ENCODE data around the gene C14orf39. TPM values are rescaled to one million over a fixed set of nuclear protein-coding genes. Genes with fewer than 3 reads are reported as not detected.
A peak's percentile ranks its signal among the peaks of the same experiment; 100 is the strongest.

C14orf39 gene, protein sequence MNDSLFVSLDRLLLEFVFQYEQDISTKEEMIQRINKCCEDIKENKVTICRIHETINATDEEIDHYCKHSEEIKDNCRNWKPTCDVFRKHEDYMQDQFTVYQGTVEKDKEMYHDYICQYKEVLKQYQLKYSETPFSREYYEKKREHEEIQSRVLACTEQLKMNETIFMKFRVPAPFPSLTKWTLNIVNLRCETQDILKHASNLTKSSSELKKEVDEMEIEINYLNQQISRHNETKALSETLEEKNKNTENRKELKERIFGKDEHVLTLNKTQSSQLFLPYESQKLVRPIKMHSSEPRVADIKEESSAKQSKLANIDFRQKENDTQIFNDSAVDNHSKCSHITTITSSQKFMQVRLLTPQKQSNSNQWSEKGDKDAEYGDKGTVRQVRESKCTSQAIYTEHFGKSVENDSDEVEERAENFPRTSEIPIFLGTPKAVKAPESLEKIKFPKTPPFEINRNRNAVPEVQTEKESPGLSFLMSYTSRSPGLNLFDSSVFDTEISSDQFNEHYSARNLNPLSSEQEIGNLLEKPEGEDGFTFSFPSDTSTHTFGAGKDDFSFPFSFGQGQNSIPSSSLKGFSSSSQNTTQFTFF
- total RNA-seq (not detected), polyA plus RNA-seq (not detected)

DNA sequence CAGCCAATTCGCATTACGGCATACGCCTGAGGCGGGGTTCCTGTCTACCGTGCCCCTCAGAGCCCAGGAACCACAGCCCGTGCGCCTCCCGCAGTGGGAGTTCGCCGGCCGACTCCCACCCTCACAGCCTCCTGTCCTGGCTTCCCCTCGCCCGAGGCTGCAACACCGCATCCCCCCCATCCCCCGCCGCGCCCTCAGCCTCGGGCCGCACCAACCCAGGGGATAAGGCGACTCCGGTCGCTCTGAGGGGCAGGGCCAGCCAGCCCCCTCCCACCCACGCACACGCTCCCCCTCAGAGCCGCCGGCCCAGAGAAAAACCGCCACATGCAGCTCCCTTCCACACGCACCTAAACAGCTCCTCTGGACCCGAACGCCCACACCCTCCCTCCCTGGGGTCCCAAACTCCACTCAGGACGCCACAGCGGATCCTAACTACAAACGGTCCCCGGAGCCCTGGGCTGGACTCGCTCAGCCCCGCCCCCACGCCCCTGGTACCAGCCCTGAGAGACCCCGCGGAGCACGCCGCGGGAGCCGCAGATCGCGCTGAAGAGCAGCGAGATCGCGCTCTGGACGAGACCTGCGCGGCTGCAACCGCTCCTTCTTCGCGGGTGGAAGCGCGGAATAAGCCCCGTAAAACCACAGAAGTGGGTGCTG, at the start of gene C14orf39:
TSS of gene C14orf39 (minus strand) at position 466 of the 654 bp plus-strand sequence. CDS start 985 bp downstream, outside the sequence.
- Histone ChIP-seq H3K36me3 (ENCODE audit: control insufficient read depth in 4 of 4, insufficient read depth in 3 of 4, low read depth in 1 of 4, low read length in 3 of 4) (no peaks in the 10 kb centered on the region), H3K27ac (ENCODE audit: low read depth in 1 of 2, low read length in 2 of 2) (no peak within 1 kb of the TSS), H3K9ac (ENCODE audit: low read depth in 1 of 2, low read length in 2 of 2) (no peak within 1 kb of the TSS), H3K4me1 (ENCODE audit: control insufficient read depth in 4 of 4, insufficient read depth in 4 of 4, low read length in 3 of 4) (peaks cover 0 to 7% (median 0%) of the 10 kb centered on the region in 4 donors), H3K4me3 (ENCODE audit: low read depth in 1 of 3, low read length in 3 of 3) (peak within 1 kb of the TSS in 1 of 3 donors; percentile 28), H3K27me3 (ENCODE audit: control insufficient read depth in 4 of 4, insufficient read depth in 4 of 4, low read length in 3 of 4) (peaks cover 0 to 22% (median 8%) of the 10 kb centered on the region in 4 donors), H3K9me3 (ENCODE audit: control insufficient read depth in 4 of 4, low read length in 3 of 4) (peaks cover 0 to 1% (median under 1%) of the 10 kb centered on the region in 4 donors)
- TF ChIP-seq NR2F2 (IDR thresholded peaks at IDR 0.05) (no peak), FOXA1 (IDR thresholded peaks at IDR 0.05) (no peak), EGR1 (IDR thresholded peaks at IDR 0.05; ENCODE audit: low read depth in 2 of 2) (no peak), JUND (IDR thresholded peaks at IDR 0.05) (no peak), GABPA (IDR thresholded peaks at IDR 0.05 in 1 of 2, conservative IDR thresholded peaks at IDR 0.05 in 1 of 2) (no peak), YY1 (IDR thresholded peaks at IDR 0.05) (no peak)
- TF ChIP-seq, protein P1, sequence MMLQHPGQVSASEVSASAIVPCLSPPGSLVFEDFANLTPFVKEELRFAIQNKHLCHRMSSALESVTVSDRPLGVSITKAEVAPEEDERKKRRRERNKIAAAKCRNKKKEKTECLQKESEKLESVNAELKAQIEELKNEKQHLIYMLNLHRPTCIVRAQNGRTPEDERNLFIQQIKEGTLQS (IDR thresholded peaks at IDR 0.05), result no peak
- TF ChIP-seq, protein P2, sequence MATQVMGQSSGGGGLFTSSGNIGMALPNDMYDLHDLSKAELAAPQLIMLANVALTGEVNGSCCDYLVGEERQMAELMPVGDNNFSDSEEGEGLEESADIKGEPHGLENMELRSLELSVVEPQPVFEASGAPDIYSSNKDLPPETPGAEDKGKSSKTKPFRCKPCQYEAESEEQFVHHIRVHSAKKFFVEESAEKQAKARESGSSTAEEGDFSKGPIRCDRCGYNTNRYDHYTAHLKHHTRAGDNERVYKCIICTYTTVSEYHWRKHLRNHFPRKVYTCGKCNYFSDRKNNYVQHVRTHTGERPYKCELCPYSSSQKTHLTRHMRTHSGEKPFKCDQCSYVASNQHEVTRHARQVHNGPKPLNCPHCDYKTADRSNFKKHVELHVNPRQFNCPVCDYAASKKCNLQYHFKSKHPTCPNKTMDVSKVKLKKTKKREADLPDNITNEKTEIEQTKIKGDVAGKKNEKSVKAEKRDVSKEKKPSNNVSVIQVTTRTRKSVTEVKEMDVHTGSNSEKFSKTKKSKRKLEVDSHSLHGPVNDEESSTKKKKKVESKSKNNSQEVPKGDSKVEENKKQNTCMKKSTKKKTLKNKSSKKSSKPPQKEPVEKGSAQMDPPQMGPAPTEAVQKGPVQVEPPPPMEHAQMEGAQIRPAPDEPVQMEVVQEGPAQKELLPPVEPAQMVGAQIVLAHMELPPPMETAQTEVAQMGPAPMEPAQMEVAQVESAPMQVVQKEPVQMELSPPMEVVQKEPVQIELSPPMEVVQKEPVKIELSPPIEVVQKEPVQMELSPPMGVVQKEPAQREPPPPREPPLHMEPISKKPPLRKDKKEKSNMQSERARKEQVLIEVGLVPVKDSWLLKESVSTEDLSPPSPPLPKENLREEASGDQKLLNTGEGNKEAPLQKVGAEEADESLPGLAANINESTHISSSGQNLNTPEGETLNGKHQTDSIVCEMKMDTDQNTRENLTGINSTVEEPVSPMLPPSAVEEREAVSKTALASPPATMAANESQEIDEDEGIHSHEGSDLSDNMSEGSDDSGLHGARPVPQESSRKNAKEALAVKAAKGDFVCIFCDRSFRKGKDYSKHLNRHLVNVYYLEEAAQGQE (IDR thresholded peaks at IDR 0.05), result no peak
- TF ChIP-seq, protein P3, sequence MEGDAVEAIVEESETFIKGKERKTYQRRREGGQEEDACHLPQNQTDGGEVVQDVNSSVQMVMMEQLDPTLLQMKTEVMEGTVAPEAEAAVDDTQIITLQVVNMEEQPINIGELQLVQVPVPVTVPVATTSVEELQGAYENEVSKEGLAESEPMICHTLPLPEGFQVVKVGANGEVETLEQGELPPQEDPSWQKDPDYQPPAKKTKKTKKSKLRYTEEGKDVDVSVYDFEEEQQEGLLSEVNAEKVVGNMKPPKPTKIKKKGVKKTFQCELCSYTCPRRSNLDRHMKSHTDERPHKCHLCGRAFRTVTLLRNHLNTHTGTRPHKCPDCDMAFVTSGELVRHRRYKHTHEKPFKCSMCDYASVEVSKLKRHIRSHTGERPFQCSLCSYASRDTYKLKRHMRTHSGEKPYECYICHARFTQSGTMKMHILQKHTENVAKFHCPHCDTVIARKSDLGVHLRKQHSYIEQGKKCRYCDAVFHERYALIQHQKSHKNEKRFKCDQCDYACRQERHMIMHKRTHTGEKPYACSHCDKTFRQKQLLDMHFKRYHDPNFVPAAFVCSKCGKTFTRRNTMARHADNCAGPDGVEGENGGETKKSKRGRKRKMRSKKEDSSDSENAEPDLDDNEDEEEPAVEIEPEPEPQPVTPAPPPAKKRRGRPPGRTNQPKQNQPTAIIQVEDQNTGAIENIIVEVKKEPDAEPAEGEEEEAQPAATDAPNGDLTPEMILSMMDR (IDR thresholded peaks at IDR 0.05; ENCODE audit: low read depth, low read length, missing input control), result no peak
- TF ChIP-seq, protein P4, sequence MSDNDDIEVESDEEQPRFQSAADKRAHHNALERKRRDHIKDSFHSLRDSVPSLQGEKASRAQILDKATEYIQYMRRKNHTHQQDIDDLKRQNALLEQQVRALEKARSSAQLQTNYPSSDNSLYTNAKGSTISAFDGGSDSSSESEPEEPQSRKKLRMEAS (IDR thresholded peaks at IDR 0.05), result no peak
- DNase-seq (ENCODE audit: low spot score), result no peak
- 9% methylated on average over 57 of the region's 57 CpGs for WGBS

DNA sequence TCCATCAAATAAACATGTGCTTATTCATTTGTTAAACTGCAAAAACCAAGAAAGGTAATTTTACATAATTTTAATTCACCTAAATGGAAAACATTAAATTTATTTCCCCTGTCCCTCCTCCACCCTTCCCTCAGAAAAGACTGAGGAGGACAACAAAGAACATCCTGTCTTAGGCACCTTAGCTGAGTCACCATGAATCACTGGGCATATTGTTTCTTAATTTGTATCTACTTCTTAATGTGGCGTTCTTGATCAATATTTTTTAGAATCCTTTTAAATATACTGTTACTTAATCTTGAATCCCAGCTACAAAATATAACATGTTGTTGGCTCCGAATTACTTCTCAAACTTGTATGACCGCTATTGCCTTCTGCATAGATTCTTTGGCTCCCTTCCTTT, 46.6 kb upstream of the C14orf39 start:
- Histone ChIP-seq H3K4me1 (ENCODE audit: control insufficient read depth in 4 of 4, insufficient read depth in 4 of 4, low read length in 3 of 4) (no peaks in the 10 kb centered on the region), H3K4me3 (ENCODE audit: low read depth in 1 of 3, low read length in 3 of 3) (no peak overlapping the region), H3K27ac (ENCODE audit: low read depth in 1 of 2, low read length in 2 of 2) (no peak overlapping the region), H3K36me3 (ENCODE audit: control insufficient read depth in 4 of 4, insufficient read depth in 3 of 4, low read depth in 1 of 4, low read length in 3 of 4) (no peaks in the 10 kb centered on the region), H3K9me3 (ENCODE audit: control insufficient read depth in 4 of 4, low read length in 3 of 4) (no peaks in the 10 kb centered on the region), H3K9ac (ENCODE audit: low read depth in 1 of 2, low read length in 2 of 2) (no peak overlapping the region), H3K27me3 (ENCODE audit: control insufficient read depth in 4 of 4, insufficient read depth in 4 of 4, low read length in 3 of 4) (no peaks in the 10 kb centered on the region)
- DNase-seq (ENCODE audit: low spot score), result no peak
- WGBS, result 62% methylated on average over 3 of the region's 3 CpGs
- TF ChIP-seq JUND (IDR thresholded peaks at IDR 0.05), result no peak
- no peak for TF ChIP-seq EGR1 (IDR thresholded peaks at IDR 0.05; ENCODE audit: low read depth in 2 of 2)
- TF ChIP-seq, protein P4 (IDR thresholded peaks at IDR 0.05), result no peak
- TF ChIP-seq FOXA1 (IDR thresholded peaks at IDR 0.05), result no peak
- TF ChIP-seq GABPA (IDR thresholded peaks at IDR 0.05 in 1 of 2, conservative IDR thresholded peaks at IDR 0.05 in 1 of 2), result no peak
- TF ChIP-seq RXRA (IDR thresholded peaks at IDR 0.05), result no peak
- no peak for TF ChIP-seq HNF4A (conservative IDR thresholded peaks at IDR 0.05)
- TF ChIP-seq SP1 (IDR thresholded peaks at IDR 0.05), result no peak
- no peak for TF ChIP-seq NR2F2 (IDR thresholded peaks at IDR 0.05)
- TF ChIP-seq, protein P1 (IDR thresholded peaks at IDR 0.05), result no peak
- TF ChIP-seq, protein P3 (IDR thresholded peaks at IDR 0.05; ENCODE audit: low read depth, low read length, missing input control), result no peak
- TF ChIP-seq, protein P5, sequence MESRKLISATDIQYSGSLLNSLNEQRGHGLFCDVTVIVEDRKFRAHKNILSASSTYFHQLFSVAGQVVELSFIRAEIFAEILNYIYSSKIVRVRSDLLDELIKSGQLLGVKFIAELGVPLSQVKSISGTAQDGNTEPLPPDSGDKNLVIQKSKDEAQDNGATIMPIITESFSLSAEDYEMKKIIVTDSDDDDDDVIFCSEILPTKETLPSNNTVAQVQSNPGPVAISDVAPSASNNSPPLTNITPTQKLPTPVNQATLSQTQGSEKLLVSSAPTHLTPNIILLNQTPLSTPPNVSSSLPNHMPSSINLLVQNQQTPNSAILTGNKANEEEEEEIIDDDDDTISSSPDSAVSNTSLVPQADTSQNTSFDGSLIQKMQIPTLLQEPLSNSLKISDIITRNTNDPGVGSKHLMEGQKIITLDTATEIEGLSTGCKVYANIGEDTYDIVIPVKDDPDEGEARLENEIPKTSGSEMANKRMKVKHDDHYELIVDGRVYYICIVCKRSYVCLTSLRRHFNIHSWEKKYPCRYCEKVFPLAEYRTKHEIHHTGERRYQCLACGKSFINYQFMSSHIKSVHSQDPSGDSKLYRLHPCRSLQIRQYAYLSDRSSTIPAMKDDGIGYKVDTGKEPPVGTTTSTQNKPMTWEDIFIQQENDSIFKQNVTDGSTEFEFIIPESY (IDR thresholded peaks at IDR 0.05), result no peak

Data from liver (tissue), 9 donors.